Measurements from ENCODE around the gene ARL5C. TPM values are rescaled to one million over a fixed set of nuclear protein-coding genes. Genes with fewer than 3 reads are reported as not detected.

Gene ARL5C
- polyA plus RNA-seq, 1 donor (not counting 4 experiments of a cell fraction or from before 2014, with no cell fraction given), result not detected

DNA sequence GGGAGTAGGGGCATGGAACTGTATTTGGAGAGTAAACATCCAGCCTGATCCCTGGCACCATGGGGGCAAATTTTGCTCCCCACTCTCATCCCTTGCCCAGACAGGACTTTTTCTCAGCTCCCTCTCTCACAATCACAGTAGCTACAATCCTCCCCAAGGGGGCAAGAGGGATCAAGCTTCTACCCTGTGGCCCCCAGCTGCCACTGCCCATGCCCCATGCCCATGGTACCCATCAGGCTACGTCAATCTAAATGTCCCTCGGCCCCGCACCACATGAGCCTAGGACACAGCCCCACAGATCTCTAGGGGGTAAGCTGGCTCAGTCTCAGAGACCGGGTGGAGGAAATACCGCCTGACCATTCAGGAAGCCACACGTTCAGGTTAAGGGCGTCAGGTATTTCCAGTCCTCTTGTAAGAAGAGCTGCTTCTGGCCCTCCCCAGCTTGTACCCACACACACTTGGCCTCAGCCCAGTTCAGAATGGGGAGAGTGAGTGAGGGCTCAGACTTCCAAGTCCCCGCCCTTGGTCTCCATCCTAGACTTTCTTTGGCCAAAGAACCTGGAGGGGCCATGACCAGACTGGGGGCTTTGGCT is 29.7 kb upstream of the ARL5C start:
- Histone ChIP-seq H3K4me1 (ENCODE audit: control insufficient read depth, extremely low read depth, insufficient read depth, low read length) (peaks cover 15% of the 10 kb centered on the region), H3K27ac (ENCODE audit: control insufficient read depth, insufficient read depth, low read length) (no peak overlapping the region), H3K36me3 (ENCODE audit: control insufficient read depth in 2 of 2, extremely low read depth in 1 of 2, insufficient read depth in 2 of 2, low read length in 2 of 2) (peaks cover 4 to 18% of the 10 kb centered on the region in 2 experiments), H2AFZ (ENCODE audit: control insufficient read depth, low read length) (no peak overlapping the region), H3K9me1 (ENCODE audit: control insufficient read depth, extremely low read depth, insufficient read depth, low read length) (no peaks in the 10 kb centered on the region), H3K4me2 (ENCODE audit: control insufficient read depth, extremely low read depth, insufficient read depth, low read depth, low read length) (peak overlapping the region; percentile 80), H3K4me3 (ENCODE audit: control insufficient read depth in 2 of 3, extremely low read depth in 1 of 3, insufficient read depth in 2 of 3, low read depth in 1 of 3, low read length in 3 of 3) (peak overlapping the region; percentile 53 to 75 (median 58)), H4K20me1 (ENCODE audit: control insufficient read depth, extremely low read depth, insufficient read depth, low read length) (no peaks in the 10 kb centered on the region), H3K9ac (ENCODE audit: control insufficient read depth, extremely low read depth, insufficient read depth, low read length) (no peak overlapping the region), H3K9me3 (ENCODE audit: control insufficient read depth, low read depth, low read length) (no peaks in the 10 kb centered on the region), H3K27me3 (ENCODE audit: control insufficient read depth, extremely low read depth, insufficient read depth, low read length) (no peaks in the 10 kb centered on the region), H3K79me2 (ENCODE audit: control insufficient read depth, insufficient read depth, low read length) (peaks cover 28% of the 10 kb centered on the region)
- no peak for FAIRE-seq
- dilution Hi-C loops (cut with MboI; ENCODE audit: extremely low pct_ligation_motif_present, low sequenced_read_pairs), result no loop called here
- no peak for DNase-seq (ENCODE audit: low read depth, low spot score)
- no peak for TF ChIP-seq EZH2 (IDR thresholded peaks at IDR 0.05; ENCODE audit: low read length)
- TF ChIP-seq, protein P1, sequence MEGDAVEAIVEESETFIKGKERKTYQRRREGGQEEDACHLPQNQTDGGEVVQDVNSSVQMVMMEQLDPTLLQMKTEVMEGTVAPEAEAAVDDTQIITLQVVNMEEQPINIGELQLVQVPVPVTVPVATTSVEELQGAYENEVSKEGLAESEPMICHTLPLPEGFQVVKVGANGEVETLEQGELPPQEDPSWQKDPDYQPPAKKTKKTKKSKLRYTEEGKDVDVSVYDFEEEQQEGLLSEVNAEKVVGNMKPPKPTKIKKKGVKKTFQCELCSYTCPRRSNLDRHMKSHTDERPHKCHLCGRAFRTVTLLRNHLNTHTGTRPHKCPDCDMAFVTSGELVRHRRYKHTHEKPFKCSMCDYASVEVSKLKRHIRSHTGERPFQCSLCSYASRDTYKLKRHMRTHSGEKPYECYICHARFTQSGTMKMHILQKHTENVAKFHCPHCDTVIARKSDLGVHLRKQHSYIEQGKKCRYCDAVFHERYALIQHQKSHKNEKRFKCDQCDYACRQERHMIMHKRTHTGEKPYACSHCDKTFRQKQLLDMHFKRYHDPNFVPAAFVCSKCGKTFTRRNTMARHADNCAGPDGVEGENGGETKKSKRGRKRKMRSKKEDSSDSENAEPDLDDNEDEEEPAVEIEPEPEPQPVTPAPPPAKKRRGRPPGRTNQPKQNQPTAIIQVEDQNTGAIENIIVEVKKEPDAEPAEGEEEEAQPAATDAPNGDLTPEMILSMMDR (optimal IDR thresholded peaks at IDR 0.05 in 1 of 3, IDR thresholded peaks at IDR 0.05 in 1 of 3, conservative IDR thresholded peaks at IDR 0.05 in 1 of 3; ENCODE audit: extremely low read depth in 1 of 3, insufficient read depth in 2 of 3, low read length in 3 of 3), result no peak

DNA sequence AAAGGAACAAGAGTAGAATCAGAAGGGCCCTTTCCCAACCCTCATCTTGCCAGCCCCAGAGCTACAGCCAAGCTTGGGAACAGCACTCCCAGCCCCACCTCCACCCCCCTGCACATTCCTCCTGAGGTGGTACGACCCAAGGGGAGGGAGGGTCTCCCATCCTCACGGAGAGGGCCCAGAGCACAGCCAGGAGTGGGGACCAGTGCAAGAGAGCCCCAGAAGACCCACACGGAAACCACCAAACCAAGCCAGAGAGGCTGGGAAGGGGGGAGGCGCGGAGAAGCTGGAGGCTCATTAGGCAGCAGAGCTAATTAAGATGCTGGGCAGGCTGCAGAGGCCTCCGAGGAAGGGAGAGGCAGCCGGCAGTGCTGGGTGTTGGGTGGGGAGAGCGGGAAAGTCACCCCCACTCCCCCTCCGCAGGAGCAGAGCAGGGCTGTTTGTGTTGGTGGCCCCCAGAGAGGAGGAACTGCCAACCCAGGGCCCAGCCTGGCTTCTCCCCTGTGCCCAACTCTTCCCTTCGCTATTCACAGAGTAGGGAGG is 29.1 kb upstream of the ARL5C start:
- no peak for FAIRE-seq
- TF ChIP-seq, protein P1 (optimal IDR thresholded peaks at IDR 0.05 in 1 of 3, IDR thresholded peaks at IDR 0.05 in 1 of 3, conservative IDR thresholded peaks at IDR 0.05 in 1 of 3; ENCODE audit: extremely low read depth in 1 of 3, insufficient read depth in 2 of 3, low read length in 3 of 3), result no peak
- TF ChIP-seq EZH2 (IDR thresholded peaks at IDR 0.05; ENCODE audit: low read length), result no peak
- dilution Hi-C loops (cut with MboI; ENCODE audit: extremely low pct_ligation_motif_present, low sequenced_read_pairs), result no loop called here
- Histone ChIP-seq H3K4me2 (ENCODE audit: control insufficient read depth, extremely low read depth, insufficient read depth, low read depth, low read length) (no peak overlapping the region), H3K9me1 (ENCODE audit: control insufficient read depth, extremely low read depth, insufficient read depth, low read length) (no peaks in the 10 kb centered on the region), H2AFZ (ENCODE audit: control insufficient read depth, low read length) (no peak overlapping the region), H3K27ac (ENCODE audit: control insufficient read depth, insufficient read depth, low read length) (no peak overlapping the region), H3K4me3 (ENCODE audit: control insufficient read depth in 2 of 3, extremely low read depth in 1 of 3, insufficient read depth in 2 of 3, low read depth in 1 of 3, low read length in 3 of 3) (no peak overlapping the region), H3K9me3 (ENCODE audit: control insufficient read depth, low read depth, low read length) (no peaks in the 10 kb centered on the region), H3K27me3 (ENCODE audit: control insufficient read depth, extremely low read depth, insufficient read depth, low read length) (no peaks in the 10 kb centered on the region), H3K79me2 (ENCODE audit: control insufficient read depth, insufficient read depth, low read length) (peaks cover 22% of the 10 kb centered on the region), H3K36me3 (ENCODE audit: control insufficient read depth in 2 of 2, extremely low read depth in 1 of 2, insufficient read depth in 2 of 2, low read length in 2 of 2) (peaks cover 4 to 18% of the 10 kb centered on the region in 2 experiments), H4K20me1 (ENCODE audit: control insufficient read depth, extremely low read depth, insufficient read depth, low read length) (no peaks in the 10 kb centered on the region), H3K9ac (ENCODE audit: control insufficient read depth, extremely low read depth, insufficient read depth, low read length) (no peak overlapping the region), H3K4me1 (ENCODE audit: control insufficient read depth, extremely low read depth, insufficient read depth, low read length) (peaks cover 15% of the 10 kb centered on the region)
- no peak for DNase-seq (ENCODE audit: low read depth, low spot score)
